ENCODE measurements around the gene SEMA4D. TPM values are rescaled to one million over a fixed set of nuclear protein-coding genes. Genes with fewer than 3 reads are reported as not detected.

Gene SEMA4D
- total RNA-seq, 1 experiment from 2014 or later: 48.4 TPM

DNA sequence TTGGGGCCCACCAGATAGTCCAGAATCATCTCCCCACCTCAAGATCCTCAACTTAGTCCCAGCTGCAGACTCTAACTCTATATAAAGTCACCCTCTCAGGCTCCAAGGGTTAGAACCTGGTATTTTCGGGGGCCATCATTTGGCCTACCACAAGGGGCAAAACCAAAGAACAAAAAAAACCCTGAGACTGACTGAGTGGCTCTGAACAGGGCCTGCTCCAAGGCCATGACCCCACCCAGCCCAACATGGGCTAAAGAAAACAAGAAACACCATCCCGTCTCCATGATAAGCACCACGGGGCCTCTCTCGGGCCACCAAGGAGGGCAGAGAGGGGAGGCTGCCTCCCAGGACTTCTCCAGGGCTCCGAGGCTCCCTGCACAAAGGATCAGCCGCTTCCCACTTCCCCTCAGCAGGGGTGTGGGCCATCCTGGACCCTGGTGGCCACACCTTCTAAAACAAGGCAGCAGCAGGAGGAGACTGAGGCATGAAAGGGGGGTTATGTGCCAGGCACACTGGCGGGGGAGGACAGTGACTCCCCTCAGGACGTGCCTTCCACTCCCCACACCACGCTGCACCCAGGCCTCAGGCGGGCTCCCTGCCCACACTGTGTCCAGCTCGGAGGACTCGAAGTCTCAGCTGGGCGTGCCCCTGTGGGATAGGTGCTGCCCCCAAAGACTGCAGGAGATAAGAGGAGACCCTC lies 51.5 kb downstream of the SEMA4D start:
- TF ChIP-seq EZH2 (IDR thresholded peaks at IDR 0.05; ENCODE audit: low read depth): no peak
- TF ChIP-seq, protein P1, sequence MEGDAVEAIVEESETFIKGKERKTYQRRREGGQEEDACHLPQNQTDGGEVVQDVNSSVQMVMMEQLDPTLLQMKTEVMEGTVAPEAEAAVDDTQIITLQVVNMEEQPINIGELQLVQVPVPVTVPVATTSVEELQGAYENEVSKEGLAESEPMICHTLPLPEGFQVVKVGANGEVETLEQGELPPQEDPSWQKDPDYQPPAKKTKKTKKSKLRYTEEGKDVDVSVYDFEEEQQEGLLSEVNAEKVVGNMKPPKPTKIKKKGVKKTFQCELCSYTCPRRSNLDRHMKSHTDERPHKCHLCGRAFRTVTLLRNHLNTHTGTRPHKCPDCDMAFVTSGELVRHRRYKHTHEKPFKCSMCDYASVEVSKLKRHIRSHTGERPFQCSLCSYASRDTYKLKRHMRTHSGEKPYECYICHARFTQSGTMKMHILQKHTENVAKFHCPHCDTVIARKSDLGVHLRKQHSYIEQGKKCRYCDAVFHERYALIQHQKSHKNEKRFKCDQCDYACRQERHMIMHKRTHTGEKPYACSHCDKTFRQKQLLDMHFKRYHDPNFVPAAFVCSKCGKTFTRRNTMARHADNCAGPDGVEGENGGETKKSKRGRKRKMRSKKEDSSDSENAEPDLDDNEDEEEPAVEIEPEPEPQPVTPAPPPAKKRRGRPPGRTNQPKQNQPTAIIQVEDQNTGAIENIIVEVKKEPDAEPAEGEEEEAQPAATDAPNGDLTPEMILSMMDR (conservative IDR thresholded peaks at IDR 0.05): no peak
- H2AFZ ChIP-seq: no peak overlapping the region
- H4K20me1 ChIP-seq (ENCODE audit: insufficient read depth): no peaks in the 10 kb centered on the region
- H3K27ac ChIP-seq: no peak overlapping the region
- no peaks in the 10 kb centered on the region for H3K36me3 ChIP-seq (ENCODE audit: low read depth)
- intact Hi-C loops (cut with micrococcal nuclease; ENCODE audit: unreplicated experiment): no loop called here
- ChIA-PET CTCF (no interaction called here), POLR2A (ENCODE audit: unreplicated experiment) (no interaction called here)
- H3K27me3 ChIP-seq (ENCODE audit: insufficient read depth, low read depth): no peaks in the 10 kb centered on the region
- H3K9me3 ChIP-seq (ENCODE audit: insufficient read depth, low read depth): no peaks in the 10 kb centered on the region
- H3K9me2 ChIP-seq (ENCODE audit: insufficient read depth): no peaks in the 10 kb centered on the region
- BruUV-seq (replicated peaks): no TSS peak
- no peaks in the 10 kb centered on the region for H3K4me1 ChIP-seq (replicated peaks; ENCODE audit: insufficient read depth)
- no peak for DNase-seq
- no peaks in the 10 kb centered on the region for H3F3A ChIP-seq (ENCODE audit: insufficient read depth, low read depth)
- H3K4me3 ChIP-seq: no peak overlapping the region
- no peak overlapping the region for H3K4me2 ChIP-seq
- no peaks in the 10 kb centered on the region for H3K79me2 ChIP-seq (ENCODE audit: low read depth)

DNA sequence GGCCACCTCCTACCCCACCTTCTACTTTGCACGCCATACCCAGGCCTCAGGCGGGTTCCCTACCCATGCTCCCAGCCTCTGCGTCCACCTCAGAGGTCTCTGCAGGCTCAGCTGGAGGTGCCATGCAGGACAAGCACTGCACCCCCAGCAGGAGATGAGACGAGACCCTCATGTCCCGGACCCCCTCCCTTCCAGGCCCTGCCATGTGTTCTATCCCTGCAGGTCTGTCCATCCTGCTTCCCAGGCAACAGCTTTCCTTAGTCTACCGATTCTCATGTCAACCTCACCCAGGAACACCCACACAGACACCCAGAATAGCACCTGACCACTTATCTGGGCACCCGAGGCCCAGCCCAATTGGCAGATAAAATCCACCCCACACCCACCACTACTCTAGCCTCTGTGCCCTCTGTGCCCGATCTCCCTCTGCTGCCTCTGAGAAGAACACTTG lies 52.1 kb downstream of the SEMA4D start:
- intact Hi-C loops (cut with micrococcal nuclease; ENCODE audit: unreplicated experiment): no loop called here

DNA sequence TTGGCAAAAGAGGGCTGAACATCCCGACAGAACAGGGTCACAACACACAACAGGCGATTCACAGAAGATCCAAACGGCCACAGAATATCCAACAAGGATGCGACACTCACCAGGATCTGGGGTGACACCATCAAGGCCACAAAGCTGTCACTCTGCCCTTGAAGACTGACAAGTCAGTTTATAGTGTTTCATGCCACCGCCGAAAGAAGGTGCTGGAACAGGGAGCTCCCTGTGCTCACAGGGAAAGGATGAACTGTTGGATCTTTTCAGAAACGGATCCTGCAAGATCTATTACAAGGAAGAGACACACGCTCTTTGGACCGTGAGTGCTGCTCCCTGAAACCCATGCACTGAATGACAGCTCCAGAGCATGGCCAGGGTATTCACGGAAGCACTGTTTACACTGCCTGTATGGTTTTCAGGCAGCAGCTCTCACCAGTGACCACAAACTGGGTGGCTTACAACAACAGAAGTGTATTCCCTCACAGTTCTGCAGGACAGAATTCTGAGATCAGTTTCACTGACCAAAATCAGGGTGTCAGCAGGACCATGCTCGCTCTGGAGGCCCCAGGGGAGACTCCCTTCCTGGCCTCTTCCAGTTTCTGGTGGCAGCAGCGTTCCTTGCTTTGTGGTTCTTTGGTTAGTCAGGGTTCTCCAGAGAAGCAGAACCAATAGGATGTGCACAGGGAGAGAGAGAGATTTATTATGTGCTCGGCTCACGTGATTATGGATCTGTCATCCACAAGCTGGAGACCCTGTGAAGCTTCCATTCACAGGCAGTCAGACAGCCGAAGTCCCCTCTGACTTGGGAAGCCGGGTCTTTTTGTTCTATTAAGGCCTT lies 52.8 kb downstream of the SEMA4D start:
- intact Hi-C loops (cut with micrococcal nuclease; ENCODE audit: unreplicated experiment): no loop called here

More for the DNA sequence above, 52.1 kb downstream of the SEMA4D start:
- no TSS peak for BruUV-seq (replicated peaks)
- no peak for DNase-seq
- Histone ChIP-seq H3K9me3 (ENCODE audit: insufficient read depth, low read depth) (no peaks in the 10 kb centered on the region), H3F3A (ENCODE audit: insufficient read depth, low read depth) (no peaks in the 10 kb centered on the region), H4K20me1 (ENCODE audit: insufficient read depth) (no peaks in the 10 kb centered on the region), H3K4me3 (no peak overlapping the region), H3K4me2 (no peak overlapping the region), H3K27me3 (ENCODE audit: insufficient read depth, low read depth) (no peaks in the 10 kb centered on the region), H3K27ac (no peak overlapping the region), H3K4me1 (replicated peaks; ENCODE audit: insufficient read depth) (no peaks in the 10 kb centered on the region), H3K79me2 (ENCODE audit: low read depth) (no peaks in the 10 kb centered on the region), H3K9me2 (ENCODE audit: insufficient read depth) (no peaks in the 10 kb centered on the region), H2AFZ (no peak overlapping the region), H3K36me3 (ENCODE audit: low read depth) (no peaks in the 10 kb centered on the region)
- POLR2A ChIA-PET (ENCODE audit: unreplicated experiment): no interaction called here
- TF ChIP-seq EZH2 (IDR thresholded peaks at IDR 0.05; ENCODE audit: low read depth): no peak
- TF ChIP-seq, protein P1 (conservative IDR thresholded peaks at IDR 0.05): no peak
- CTCF ChIA-PET: no interaction called here

More for the DNA sequence above, 52.8 kb downstream of the SEMA4D start:
- ChIA-PET CTCF (no interaction called here), POLR2A (ENCODE audit: unreplicated experiment) (no interaction called here)
- H3F3A ChIP-seq (ENCODE audit: insufficient read depth, low read depth): no peaks in the 10 kb centered on the region
- BruUV-seq (replicated peaks): no TSS peak
- no peaks in the 10 kb centered on the region for H3K79me2 ChIP-seq (ENCODE audit: low read depth)
- H4K20me1 ChIP-seq (ENCODE audit: insufficient read depth): no peaks in the 10 kb centered on the region
- TF ChIP-seq, protein P1 (conservative IDR thresholded peaks at IDR 0.05): no peak
- TF ChIP-seq EZH2 (IDR thresholded peaks at IDR 0.05; ENCODE audit: low read depth): no peak
- H3K9me3 ChIP-seq (ENCODE audit: insufficient read depth, low read depth): no peaks in the 10 kb centered on the region
- H3K27ac ChIP-seq: no peak overlapping the region
- H2AFZ ChIP-seq: no peak overlapping the region
- H3K4me2 ChIP-seq: no peak overlapping the region
- no peaks in the 10 kb centered on the region for H3K9me2 ChIP-seq (ENCODE audit: insufficient read depth)
- no peak for DNase-seq
- H3K4me3 ChIP-seq: no peak overlapping the region
- H3K27me3 ChIP-seq (ENCODE audit: insufficient read depth, low read depth): no peaks in the 10 kb centered on the region
- no peaks in the 10 kb centered on the region for H3K4me1 ChIP-seq (replicated peaks; ENCODE audit: insufficient read depth)
- H3K36me3 ChIP-seq (ENCODE audit: low read depth): no peaks in the 10 kb centered on the region

Data from PC-9 (cell line).